GM12878 (cell line): ENCODE results near the gene GPR39. TPM values are rescaled to one million over a fixed set of nuclear protein-coding genes. Genes with fewer than 3 reads are reported as not detected.

Experiments used
- ATAC-seq: fragments of 200-7000 bp; cut with Tn5 transposase; 3 replicates; pipeline ENCODE4 v1.9.1; 2020; ENCODE audit warnings: mild to moderate bottlenecking, moderate library complexity
- BruUV-seq: library from RNA; stranded (reverse); fragments of 400-500 nt; replicated peaks from 2 replicates; lab custom pipeline; 2021; lab: Mats Ljungman, UMichigan
- CTCF ChIA-PET: fragments of 300-600 bp; sonication (Branson Sonifier 250); formaldehyde crosslinking; extraction: SDS; loops from one replicate; lab custom pipeline; 2021; ENCODE audit warnings: inconsistent platforms; lab: Yijun Ruan, JAX
- POLR2A ChIA-PET: fragments of 350-600 bp; formaldehyde crosslinking; extraction: SDS; loops from one replicate; lab custom pipeline; 2021; ENCODE audit warnings: inconsistent platforms; lab: Charles Lee
- RAD21 ChIA-PET: fragments of 300-600 bp; sonication (Branson Sonifier 250); formaldehyde crosslinking; loops from one replicate; lab custom pipeline; 2023; ENCODE audit warnings: antibody characterized with exemption; ENCODE audit not compliant: unreplicated experiment; lab: Charles Lee
- SMC1A ChIA-PET: fragments of 300-600 bp; sonication (Branson Sonifier 250); formaldehyde crosslinking; loops from one replicate; lab custom pipeline; 2023; ENCODE audit not compliant: unreplicated experiment, uncharacterized antibody; lab: Charles Lee
- DNase-seq: peaks from one replicate; pipeline ENCODE4 v3.0.0-alpha.2; 2011; ENCODE audit warnings: low read depth, low spot score
- FAIRE-seq: peaks from 3 replicates; lab custom pipeline; 2011; peaks lifted over from hg19 to GRCh38; lab: Jason Lieb, UNC
- H2AFZ ChIP-seq: 2 replicates; pipeline ENCODE4 v1.6.0; 2011; ENCODE audit warnings: low read depth, low read length, control low read depth; ENCODE audit not compliant: control insufficient read depth
- H3K27ac ChIP-seq: 2 replicates; pipeline ENCODE4 v1.5.1; 2011; ENCODE audit warnings: control low read depth; ENCODE audit not compliant: control insufficient read depth, insufficient read depth
- H3K27me3 ChIP-seq, 2 experiments: replicated peaks in 1 of 2; 2 replicates each; pipeline versions ENCODE4 v1.6.0 to v1.6.1; 2011; ENCODE audit warnings: low read length in 1 of 2; ENCODE audit not compliant: control insufficient read depth in 2 of 2, insufficient read depth in 2 of 2
- H3K36me3 ChIP-seq, 2 experiments: 2 replicates each; pipeline ENCODE4 v1.5.1; 2011; ENCODE audit warnings: low read length in 1 of 2; ENCODE audit not compliant: control insufficient read depth in 2 of 2, insufficient read depth in 2 of 2
- H3K4me1 ChIP-seq: 2 replicates; pipeline ENCODE4 v1.6.1; 2011; ENCODE audit warnings: mild to moderate bottlenecking, low read length, moderate library complexity, mixed read lengths; ENCODE audit not compliant: control insufficient read depth, insufficient read depth
- H3K4me2 ChIP-seq: 2 replicates; pipeline ENCODE4 v1.6.0; 2011; ENCODE audit warnings: control low read depth; ENCODE audit not compliant: control insufficient read depth, insufficient read depth
- H3K4me3 ChIP-seq: fragments of 200-600 bp; sonication (generic); 2 replicates; pipeline ENCODE4 v1.5.1; 2016
- H3K79me2 ChIP-seq: 2 replicates; pipeline ENCODE4 v1.6.0; 2011; ENCODE audit warnings: low read length; ENCODE audit not compliant: control insufficient read depth, insufficient read depth
- H3K9ac ChIP-seq: 2 replicates; pipeline ENCODE4 v1.8.0; 2011; ENCODE audit warnings: low read length, control low read depth, mixed read lengths; ENCODE audit not compliant: control insufficient read depth, insufficient read depth
- H3K9me3 ChIP-seq: replicated peaks from 3 replicates; pipeline ENCODE4 v1.5.1; 2011; ENCODE audit warnings: mild to moderate bottlenecking, low read length; ENCODE audit not compliant: control insufficient read depth, insufficient read depth
- H4K20me1 ChIP-seq: 2 replicates; pipeline ENCODE4 v1.6.0; 2011; ENCODE audit not compliant: control insufficient read depth, insufficient read depth
- BHLHE40 ChIP-seq, 2 experiments: fragments of 450-650 bp in 1 of 2; IDR thresholded peaks; 2 replicates each; pipeline ENCODE4 v1.6.1; 2011 to 2017; ENCODE audit warnings: low read depth in 2 of 2, borderline replicate concordance in 1 of 2, improper control_type of control experiment in 1 of 2, low read length in 1 of 2, mild to moderate bottlenecking in 1 of 2
- HCFC1 ChIP-seq: fragments of 150-350 bp; IDR thresholded peaks from 2 replicates; pipeline ENCODE4 v1.6.1; 2014; ENCODE audit warnings: low read length
- IKZF2 ChIP-seq, 2 experiments: fragments of 450-650 bp; IDR thresholded peaks; 2 replicates each; pipeline ENCODE4 v1.6.1; 2017; ENCODE audit warnings: mild to moderate bottlenecking in 2 of 2, moderate library complexity in 2 of 2
- MEF2A ChIP-seq: IDR thresholded peaks from 2 replicates; pipeline ENCODE4 v1.6.1; 2011; ENCODE audit warnings: low read depth, mild to moderate bottlenecking, low read length, moderate library complexity; ENCODE audit not compliant: insufficient read depth
- NFXL1 ChIP-seq: fragments of 450-650 bp; IDR thresholded peaks from 2 replicates; pipeline ENCODE4 v1.6.1; 2017; ENCODE audit warnings: antibody characterized with exemption, mild to moderate bottlenecking, borderline replicate concordance
- RELA ChIP-seq: fragments of 450-650 bp; IDR thresholded peaks from 2 replicates; pipeline ENCODE4 v1.8.0; 2014; ENCODE audit warnings: borderline replicate concordance; ENCODE audit not compliant: partially characterized antibody
- RUNX3 ChIP-seq: IDR thresholded peaks from 2 replicates; pipeline ENCODE4 v1.6.1; 2012; ENCODE audit warnings: low read length, inconsistent platforms
- TCF12 ChIP-seq: IDR thresholded peaks from 2 replicates; pipeline ENCODE4 v1.6.1; 2011; ENCODE audit warnings: low read depth, mild to moderate bottlenecking, low read length
- TCF3 ChIP-seq: IDR thresholded peaks from 2 replicates; pipeline ENCODE4 v1.6.1; 2012; ENCODE audit warnings: low read depth, mild to moderate bottlenecking, low read length, borderline replicate concordance; ENCODE audit not compliant: insufficient read depth
- ZZZ3 ChIP-seq: IDR thresholded peaks from 2 replicates; pipeline ENCODE4 v1.6.1; 2011; ENCODE audit warnings: low read depth; ENCODE audit not compliant: control insufficient read depth, insufficient read length
- WGBS: methylation state at CpG from one replicate; pipeline ENCODE4 v1.1.6; 2016; ENCODE audit warnings: low lambda C conversion rate; ENCODE audit not compliant: insufficient replicate concordance, insufficient coverage; ENCODE audit errors: missing lambda C conversion rate; 5-methylcytosine and 5-hydroxymethylcytosine counted together
- in situ Hi-C: fragments of 300-500 bp; cut with MboI; formaldehyde crosslinking; loops from 9 replicates; pipeline ENCODE4 v1.14.3; 2018; ENCODE audit warnings: mixed read lengths
- intact Hi-C: fragments of 100-400 bp; cut with micrococcal nuclease; formaldehyde crosslinking; loops from one replicate; pipeline ENCODE4 v1.14.2; 2022; ENCODE audit not compliant: unreplicated experiment
- polyA plus RNA-seq, 11 experiments: library from polyadenylated mRNA; depleted of rRNA in 4 of 11; unstranded in 6 of 11; stranded (reverse) in 5 of 11; fragments of >200 nt; fragmentation: Nextera tagmentation in 4 of 11; fragmentation: Illumina TruSeq in 1 of 11; extraction: Ambion mirVana in 4 of 11; extraction: Trizol in 1 of 11; gene quantifications; 1 replicate in 1 of 11; 2 replicates in 10 of 11; pipeline versions ENCODE4 v1.2.1 to v1.2.3, GENCODE V29; 2011 to 2016; ENCODE audit warnings: inconsistent platforms in 2 of 11, missing spikeins in 2 of 11, low read depth in 1 of 11
- total RNA-seq, 4 experiments: library from RNA; depleted of rRNA in 3 of 4; stranded (reverse); fragments of >200 nt in 3 of 4; fragmentation: Illumina TruSeq in 1 of 4; extraction: Trizol in 1 of 4; gene quantifications; 2 replicates each; pipeline versions ENCODE4 v1.2.1 to v1.2.3, GENCODE V29; 2013 to 2021
- TF ChIP-seq, protein P1 (sequence below): IDR thresholded peaks from 2 replicates; pipeline ENCODE4 v1.6.1; 2012; ENCODE audit warnings: low read depth, low read length, improper control_type of control experiment
- TF ChIP-seq, protein P2 (sequence below): fragments of 150-350 bp; IDR thresholded peaks from 2 replicates; pipeline ENCODE4 v1.6.1; 2014; ENCODE audit warnings: mild to moderate bottlenecking, low read depth, low read length
- TF ChIP-seq, protein P3 (sequence below): fragments of 450-650 bp; IDR thresholded peaks from 2 replicates; pipeline ENCODE4 v1.6.1; 2016; ENCODE audit warnings: mild to moderate bottlenecking

Gene GPR39
- total and polyA plus RNA-seq, 10 of the 15 experiments (the other 5 are each of a cell fraction or from before 2014, with no cell fraction given) = 0.05 to 0.23 TPM; not detected in 8

GRCh38 chr2:132542953-132543569 lies 126.5 kb downstream of the GPR39 start:
- H2AFZ ChIP-seq = no peak overlapping the region
- ChIA-PET POLR2A (no interaction called here), SMC1A (interaction anchor here (0.6 kb wide), 1 partner anchor 807 kb away, joined by 3 read pairs; no protein-coding TSS in a partner anchor), RAD21 (no interaction called here), CTCF (no interaction called here)
- no peak overlapping the region for H3K4me2 ChIP-seq
- intact Hi-C loops (no loop called here), in situ Hi-C loops (loop anchor here (25.0 kb wide), 1 partner anchor 1019 kb away; the partner anchor contains the start of gene NCKAP5)
- H3K4me3 ChIP-seq = no peak overlapping the region
- H3K9me3 ChIP-seq = no peaks in the 10 kb centered on the region; the same call in 2 of the 3 replicates
- ATAC-seq (no peak), DNase-seq (no peak), FAIRE-seq (no peak)
- 3% methylated on average over 4 of the region's 4 CpGs for WGBS
- H3K4me1 ChIP-seq = no peaks in the 10 kb centered on the region
- H3K9ac ChIP-seq = no peak overlapping the region
- no peaks in the 10 kb centered on the region for H3K27me3 ChIP-seq
- H3K36me3 ChIP-seq = no peaks in the 10 kb centered on the region
- no peaks in the 10 kb centered on the region for H4K20me1 ChIP-seq
- TF ChIP-seq MEF2A (no peak), BHLHE40 (IDR thresholded peaks at IDR 0.05; ENCODE audit: borderline replicate concordance in 1 of 2, low read depth in 2 of 2, low read length in 1 of 2) (no peak), TCF12 (no peak), RUNX3 (no peak), ZZZ3 (no peak), HCFC1 (no peak), TCF3 (no peak), IKZF2 (IDR thresholded peaks at IDR 0.05) (no peak), NFXL1 (no peak), RELA (no peak)
- TF ChIP-seq, protein P1, sequence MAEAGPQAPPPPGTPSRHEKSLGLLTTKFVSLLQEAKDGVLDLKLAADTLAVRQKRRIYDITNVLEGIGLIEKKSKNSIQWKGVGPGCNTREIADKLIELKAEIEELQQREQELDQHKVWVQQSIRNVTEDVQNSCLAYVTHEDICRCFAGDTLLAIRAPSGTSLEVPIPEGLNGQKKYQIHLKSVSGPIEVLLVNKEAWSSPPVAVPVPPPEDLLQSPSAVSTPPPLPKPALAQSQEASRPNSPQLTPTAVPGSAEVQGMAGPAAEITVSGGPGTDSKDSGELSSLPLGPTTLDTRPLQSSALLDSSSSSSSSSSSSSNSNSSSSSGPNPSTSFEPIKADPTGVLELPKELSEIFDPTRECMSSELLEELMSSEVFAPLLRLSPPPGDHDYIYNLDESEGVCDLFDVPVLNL = no peak
- TF ChIP-seq, protein P2, sequence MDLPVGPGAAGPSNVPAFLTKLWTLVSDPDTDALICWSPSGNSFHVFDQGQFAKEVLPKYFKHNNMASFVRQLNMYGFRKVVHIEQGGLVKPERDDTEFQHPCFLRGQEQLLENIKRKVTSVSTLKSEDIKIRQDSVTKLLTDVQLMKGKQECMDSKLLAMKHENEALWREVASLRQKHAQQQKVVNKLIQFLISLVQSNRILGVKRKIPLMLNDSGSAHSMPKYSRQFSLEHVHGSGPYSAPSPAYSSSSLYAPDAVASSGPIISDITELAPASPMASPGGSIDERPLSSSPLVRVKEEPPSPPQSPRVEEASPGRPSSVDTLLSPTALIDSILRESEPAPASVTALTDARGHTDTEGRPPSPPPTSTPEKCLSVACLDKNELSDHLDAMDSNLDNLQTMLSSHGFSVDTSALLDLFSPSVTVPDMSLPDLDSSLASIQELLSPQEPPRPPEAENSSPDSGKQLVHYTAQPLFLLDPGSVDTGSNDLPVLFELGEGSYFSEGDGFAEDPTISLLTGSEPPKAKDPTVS = no peak
- TF ChIP-seq, protein P3, sequence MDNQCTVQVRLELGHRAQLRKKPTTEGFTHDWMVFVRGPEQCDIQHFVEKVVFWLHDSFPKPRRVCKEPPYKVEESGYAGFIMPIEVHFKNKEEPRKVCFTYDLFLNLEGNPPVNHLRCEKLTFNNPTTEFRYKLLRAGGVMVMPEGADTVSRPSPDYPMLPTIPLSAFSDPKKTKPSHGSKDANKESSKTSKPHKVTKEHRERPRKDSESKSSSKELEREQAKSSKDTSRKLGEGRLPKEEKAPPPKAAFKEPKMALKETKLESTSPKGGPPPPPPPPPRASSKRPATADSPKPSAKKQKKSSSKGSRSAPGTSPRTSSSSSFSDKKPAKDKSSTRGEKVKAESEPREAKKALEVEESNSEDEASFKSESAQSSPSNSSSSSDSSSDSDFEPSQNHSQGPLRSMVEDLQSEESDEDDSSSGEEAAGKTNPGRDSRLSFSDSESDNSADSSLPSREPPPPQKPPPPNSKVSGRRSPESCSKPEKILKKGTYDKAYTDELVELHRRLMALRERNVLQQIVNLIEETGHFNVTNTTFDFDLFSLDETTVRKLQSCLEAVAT = no peak
- H3K79me2 ChIP-seq = no peaks in the 10 kb centered on the region
- H3K27ac ChIP-seq = no peak overlapping the region
- BruUV-seq = no TSS peak
